ENCODE results near the gene RPL29.

RPL29 gene

GRCh38 chr3:52032702-52033408 is 37.2 kb upstream of the RPL29 start:
- no peak for DNase-seq (ENCODE audit: low read depth)
- H3K4me3 ChIP-seq (ENCODE audit: low read length) = no peak overlapping the region
- no peak for TF ChIP-seq CTCF (IDR thresholded peaks at IDR 0.05; ENCODE audit: insufficient read depth, low read depth, low read length, missing control alignments)

- H3K4me3 ChIP-seq (ENCODE audit: low read length) = no peak overlapping the region
- DNase-seq (ENCODE audit: low read depth) = no peak
- no peak for TF ChIP-seq CTCF (IDR thresholded peaks at IDR 0.05; ENCODE audit: insufficient read depth, low read depth, low read length, missing control alignments)
These were observed 36.2 kb upstream of the RPL29 start for GRCh38 chr3:52031896-52032295.

GRCh38 chr3:52030714-52031310 is 35.1 kb upstream of the RPL29 start:
- DNase-seq (ENCODE audit: low read depth) = peak; percentile 85
- H3K4me3 ChIP-seq (ENCODE audit: low read length) = no peak overlapping the region
- no peak for TF ChIP-seq CTCF (IDR thresholded peaks at IDR 0.05; ENCODE audit: insufficient read depth, low read depth, low read length, missing control alignments)

- no peak overlapping the region for H3K4me3 ChIP-seq (ENCODE audit: low read length)
- DNase-seq (ENCODE audit: low read depth) = no peak
- no peak for TF ChIP-seq CTCF (IDR thresholded peaks at IDR 0.05; ENCODE audit: insufficient read depth, low read depth, low read length, missing control alignments)
These were observed 33.8 kb upstream of the RPL29 start for GRCh38 chr3:52029535-52029934.

GRCh38 chr3:52029053-52029452 is 33.4 kb upstream of the RPL29 start:
- no peak overlapping the region for H3K4me3 ChIP-seq (ENCODE audit: low read length)
- no peak for TF ChIP-seq CTCF (IDR thresholded peaks at IDR 0.05; ENCODE audit: insufficient read depth, low read depth, low read length, missing control alignments)
- DNase-seq (ENCODE audit: low read depth) = no peak

- no peak overlapping the region for H3K4me3 ChIP-seq (ENCODE audit: low read length)
- no peak for TF ChIP-seq CTCF (IDR thresholded peaks at IDR 0.05; ENCODE audit: insufficient read depth, low read depth, low read length, missing control alignments)
- peak; percentile 52 for DNase-seq (ENCODE audit: low read depth)
These were observed 32.9 kb upstream of the RPL29 start for GRCh38 chr3:52028572-52028971.

- H3K4me3 ChIP-seq (ENCODE audit: low read length) = no peak overlapping the region
- TF ChIP-seq CTCF (IDR thresholded peaks at IDR 0.05; ENCODE audit: insufficient read depth, low read depth, low read length, missing control alignments) = no peak
- no peak for DNase-seq (ENCODE audit: low read depth)
These were observed 30.3 kb upstream of the RPL29 start for GRCh38 chr3:52026041-52026440.
